IMR-90 (cell line): ENCODE results near the gene TMEM100.

Source experiments
- MAZ ChIP-seq: IDR thresholded peaks from 2 replicates; pipeline ENCODE4 v1.6.1; 2012; ENCODE audit warnings: low read depth, mild to moderate bottlenecking, low read length, improper control_type of control experiment, moderate library complexity, borderline replicate concordance
- TF ChIP-seq, protein P1 (sequence below): conservative IDR thresholded peaks from 2 replicates; pipeline ENCODE4 v1.5.1; 2012; ENCODE audit warnings: mild to moderate bottlenecking, low read depth, low read length, improper control_type of control experiment

GRCh38 chr17:55673743-55674506, 48.7 kb downstream of the TMEM100 start:
- TF ChIP-seq, protein P1, sequence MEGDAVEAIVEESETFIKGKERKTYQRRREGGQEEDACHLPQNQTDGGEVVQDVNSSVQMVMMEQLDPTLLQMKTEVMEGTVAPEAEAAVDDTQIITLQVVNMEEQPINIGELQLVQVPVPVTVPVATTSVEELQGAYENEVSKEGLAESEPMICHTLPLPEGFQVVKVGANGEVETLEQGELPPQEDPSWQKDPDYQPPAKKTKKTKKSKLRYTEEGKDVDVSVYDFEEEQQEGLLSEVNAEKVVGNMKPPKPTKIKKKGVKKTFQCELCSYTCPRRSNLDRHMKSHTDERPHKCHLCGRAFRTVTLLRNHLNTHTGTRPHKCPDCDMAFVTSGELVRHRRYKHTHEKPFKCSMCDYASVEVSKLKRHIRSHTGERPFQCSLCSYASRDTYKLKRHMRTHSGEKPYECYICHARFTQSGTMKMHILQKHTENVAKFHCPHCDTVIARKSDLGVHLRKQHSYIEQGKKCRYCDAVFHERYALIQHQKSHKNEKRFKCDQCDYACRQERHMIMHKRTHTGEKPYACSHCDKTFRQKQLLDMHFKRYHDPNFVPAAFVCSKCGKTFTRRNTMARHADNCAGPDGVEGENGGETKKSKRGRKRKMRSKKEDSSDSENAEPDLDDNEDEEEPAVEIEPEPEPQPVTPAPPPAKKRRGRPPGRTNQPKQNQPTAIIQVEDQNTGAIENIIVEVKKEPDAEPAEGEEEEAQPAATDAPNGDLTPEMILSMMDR = no peak
- TF ChIP-seq MAZ = no peak
